HEK293 (cell line): ENCODE measurements around the gene STK16.

Source experiments
- CTCF ChIP-seq: fragments of 450-650 bp; formaldehyde crosslinking; IDR thresholded peaks from 2 replicates; pipeline ENCODE4 v1.5.1; 2016; ENCODE audit warnings: missing biosample characterization, missing genetic modification characterization
- KLF1 ChIP-seq: fragments of 450-650 bp; formaldehyde crosslinking; IDR thresholded peaks from 2 replicates; pipeline ENCODE4 v1.5.1; 2016; ENCODE audit warnings: missing biosample characterization, missing genetic modification characterization
- ZNF174 ChIP-seq: fragments of 450-650 bp; formaldehyde crosslinking; IDR thresholded peaks from 2 replicates; pipeline ENCODE4 v1.5.0; 2017; ENCODE audit warnings: missing biosample characterization, mild to moderate bottlenecking, missing genetic modification characterization
- TF ChIP-seq, protein P1 (sequence below): fragments of 450-650 bp; formaldehyde crosslinking; IDR thresholded peaks from 2 replicates; pipeline ENCODE4 v1.5.1; 2016; ENCODE audit warnings: missing biosample characterization, missing genetic modification characterization

- TF ChIP-seq, protein P1, sequence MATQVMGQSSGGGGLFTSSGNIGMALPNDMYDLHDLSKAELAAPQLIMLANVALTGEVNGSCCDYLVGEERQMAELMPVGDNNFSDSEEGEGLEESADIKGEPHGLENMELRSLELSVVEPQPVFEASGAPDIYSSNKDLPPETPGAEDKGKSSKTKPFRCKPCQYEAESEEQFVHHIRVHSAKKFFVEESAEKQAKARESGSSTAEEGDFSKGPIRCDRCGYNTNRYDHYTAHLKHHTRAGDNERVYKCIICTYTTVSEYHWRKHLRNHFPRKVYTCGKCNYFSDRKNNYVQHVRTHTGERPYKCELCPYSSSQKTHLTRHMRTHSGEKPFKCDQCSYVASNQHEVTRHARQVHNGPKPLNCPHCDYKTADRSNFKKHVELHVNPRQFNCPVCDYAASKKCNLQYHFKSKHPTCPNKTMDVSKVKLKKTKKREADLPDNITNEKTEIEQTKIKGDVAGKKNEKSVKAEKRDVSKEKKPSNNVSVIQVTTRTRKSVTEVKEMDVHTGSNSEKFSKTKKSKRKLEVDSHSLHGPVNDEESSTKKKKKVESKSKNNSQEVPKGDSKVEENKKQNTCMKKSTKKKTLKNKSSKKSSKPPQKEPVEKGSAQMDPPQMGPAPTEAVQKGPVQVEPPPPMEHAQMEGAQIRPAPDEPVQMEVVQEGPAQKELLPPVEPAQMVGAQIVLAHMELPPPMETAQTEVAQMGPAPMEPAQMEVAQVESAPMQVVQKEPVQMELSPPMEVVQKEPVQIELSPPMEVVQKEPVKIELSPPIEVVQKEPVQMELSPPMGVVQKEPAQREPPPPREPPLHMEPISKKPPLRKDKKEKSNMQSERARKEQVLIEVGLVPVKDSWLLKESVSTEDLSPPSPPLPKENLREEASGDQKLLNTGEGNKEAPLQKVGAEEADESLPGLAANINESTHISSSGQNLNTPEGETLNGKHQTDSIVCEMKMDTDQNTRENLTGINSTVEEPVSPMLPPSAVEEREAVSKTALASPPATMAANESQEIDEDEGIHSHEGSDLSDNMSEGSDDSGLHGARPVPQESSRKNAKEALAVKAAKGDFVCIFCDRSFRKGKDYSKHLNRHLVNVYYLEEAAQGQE (tag by site-specific recombination), result no peak
- TF ChIP-seq CTCF (no peak), KLF1 (tag by site-specific recombination) (no peak), ZNF174 (no peak)
These were observed 6.8 kb downstream of the STK16 start for GRCh38 chr2:219252084-219252483.
